Smooth muscle cell (in vitro differentiated cells): Measurements from ENCODE around the gene SSR2. TPM values are rescaled to one million over a fixed set of nuclear protein-coding genes. Genes with fewer than 3 reads are reported as not detected.

Experiments used
- DNase-seq: peaks from one replicate; lab custom pipeline; 2025; ENCODE audit not compliant: unreplicated experiment; lab: John Stamatoyannopoulos, UW
- H2AFZ ChIP-seq: fragments of 200-600 bp; sonication (generic); 2 replicates; pipeline ENCODE4 v1.6.0; 2016; ENCODE audit warnings: antibody characterized with exemption, low read depth, mild to moderate bottlenecking
- H3F3A ChIP-seq: fragments of 200-600 bp; sonication (generic); 2 replicates; pipeline ENCODE4 v1.6.0; 2017; ENCODE audit warnings: antibody characterized with exemption, low read depth
- H3K27ac ChIP-seq: fragments of 200-600 bp; sonication (generic); 2 replicates; pipeline ENCODE4 v1.5.1; 2016; ENCODE audit warnings: low read depth, mild to moderate bottlenecking
- H3K27me3 ChIP-seq: fragments of 200-600 bp; sonication (generic); 2 replicates; pipeline ENCODE4 v1.6.1; 2016; ENCODE audit warnings: low read depth, mild to moderate bottlenecking
- H3K36me3 ChIP-seq: fragments of 200-600 bp; sonication (generic); 2 replicates; pipeline ENCODE4 v1.5.1; 2016; ENCODE audit warnings: low read depth
- H3K4me1 ChIP-seq: fragments of 200-600 bp; sonication (generic); 2 replicates; pipeline ENCODE4 v1.5.1; 2016; ENCODE audit warnings: low read depth
- H3K4me2 ChIP-seq: fragments of 200-600 bp; sonication (generic); 2 replicates; pipeline ENCODE4 v1.6.0; 2016; ENCODE audit warnings: mild to moderate bottlenecking
- H3K4me3 ChIP-seq: fragments of 200-600 bp; sonication (generic); 2 replicates; pipeline ENCODE4 v1.5.1; 2016; ENCODE audit warnings: mild to moderate bottlenecking
- H3K79me2 ChIP-seq: fragments of 200-600 bp; sonication (generic); 2 replicates; pipeline ENCODE4 v1.6.0; 2016; ENCODE audit warnings: low read depth, mild to moderate bottlenecking
- H3K9ac ChIP-seq: fragments of 200-600 bp; sonication (generic); 2 replicates; pipeline ENCODE4 v1.6.0; 2016; ENCODE audit warnings: low read depth
- H3K9me3 ChIP-seq: fragments of 200-600 bp; sonication (generic); replicated peaks from 2 replicates; pipeline ENCODE4 v1.5.1; 2016; ENCODE audit warnings: low read depth
- H4K20me1 ChIP-seq: fragments of 200-600 bp; sonication (generic); 2 replicates; pipeline ENCODE4 v1.6.0; 2016; ENCODE audit warnings: low read depth
- WGBS: methylation state at CpG from one replicate; pipeline ENCODE4 v1.1.7; 2016; ENCODE audit warnings: low lambda C conversion rate; 5-methylcytosine and 5-hydroxymethylcytosine counted together
- polyA plus RNA-seq: library from polyadenylated mRNA; unstranded; fragments of >200 nt; fragmentation: Nextera tagmentation; extraction: Ambion mirVana; gene quantifications from 2 replicates; pipeline ENCODE4 v1.2.1, GENCODE V29; 2016
- total RNA-seq: library from RNA; depleted of rRNA; stranded (reverse); fragments of >200 nt; gene quantifications from 2 replicates; pipeline ENCODE4 v1.2.3, GENCODE V29; 2014
- TF ChIP-seq, protein P1 (sequence below): fragments of 200-600 bp; sonication (generic); IDR thresholded peaks from 2 replicates; pipeline ENCODE4 v1.5.1; 2017; ENCODE audit warnings: borderline replicate concordance, mild to moderate bottlenecking, antibody characterized with exemption; ENCODE audit not compliant: insufficient read depth, poor library complexity, severe bottlenecking

Gene SSR2
- total and polyA plus RNA-seq, 2 experiments from 2014 or later = 447 to 457 TPM

DNA sequence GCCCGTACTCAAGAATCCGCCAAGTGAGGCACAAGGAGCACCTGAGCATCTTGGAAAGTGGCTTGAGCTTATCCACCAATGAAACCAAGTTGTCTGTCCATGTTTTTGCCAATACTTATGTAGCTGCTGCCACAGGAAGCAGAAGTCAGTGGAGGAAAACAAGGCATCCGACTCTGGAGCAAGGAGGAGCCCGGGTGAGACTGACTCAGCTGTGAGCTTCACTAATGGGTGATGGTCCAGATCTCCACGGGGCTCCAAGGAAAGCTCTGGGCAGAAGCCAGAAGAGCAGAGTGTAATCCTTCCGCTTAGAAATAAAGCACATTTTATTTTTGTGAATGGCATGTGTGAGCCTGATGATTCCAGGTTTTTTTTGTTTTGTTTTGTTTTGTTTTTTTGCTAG is 12.3 kb upstream of the SSR2 start:
- Histone ChIP-seq H3F3A (no peaks in the 10 kb centered on the region), H3K9ac (no peak overlapping the region), H2AFZ (no peak overlapping the region), H3K9me3 (no peaks in the 10 kb centered on the region), H3K27ac (no peak overlapping the region), H3K4me2 (no peak overlapping the region), H3K79me2 (no peaks in the 10 kb centered on the region), H3K4me1 (no peaks in the 10 kb centered on the region), H3K27me3 (no peaks in the 10 kb centered on the region), H3K4me3 (no peak overlapping the region), H3K36me3 (no peaks in the 10 kb centered on the region), H4K20me1 (no peaks in the 10 kb centered on the region)
- 84% methylated on average over 6 of the region's 6 CpGs for WGBS
- TF ChIP-seq, protein P1, sequence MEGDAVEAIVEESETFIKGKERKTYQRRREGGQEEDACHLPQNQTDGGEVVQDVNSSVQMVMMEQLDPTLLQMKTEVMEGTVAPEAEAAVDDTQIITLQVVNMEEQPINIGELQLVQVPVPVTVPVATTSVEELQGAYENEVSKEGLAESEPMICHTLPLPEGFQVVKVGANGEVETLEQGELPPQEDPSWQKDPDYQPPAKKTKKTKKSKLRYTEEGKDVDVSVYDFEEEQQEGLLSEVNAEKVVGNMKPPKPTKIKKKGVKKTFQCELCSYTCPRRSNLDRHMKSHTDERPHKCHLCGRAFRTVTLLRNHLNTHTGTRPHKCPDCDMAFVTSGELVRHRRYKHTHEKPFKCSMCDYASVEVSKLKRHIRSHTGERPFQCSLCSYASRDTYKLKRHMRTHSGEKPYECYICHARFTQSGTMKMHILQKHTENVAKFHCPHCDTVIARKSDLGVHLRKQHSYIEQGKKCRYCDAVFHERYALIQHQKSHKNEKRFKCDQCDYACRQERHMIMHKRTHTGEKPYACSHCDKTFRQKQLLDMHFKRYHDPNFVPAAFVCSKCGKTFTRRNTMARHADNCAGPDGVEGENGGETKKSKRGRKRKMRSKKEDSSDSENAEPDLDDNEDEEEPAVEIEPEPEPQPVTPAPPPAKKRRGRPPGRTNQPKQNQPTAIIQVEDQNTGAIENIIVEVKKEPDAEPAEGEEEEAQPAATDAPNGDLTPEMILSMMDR = no peak
- DNase-seq = no peak

DNA sequence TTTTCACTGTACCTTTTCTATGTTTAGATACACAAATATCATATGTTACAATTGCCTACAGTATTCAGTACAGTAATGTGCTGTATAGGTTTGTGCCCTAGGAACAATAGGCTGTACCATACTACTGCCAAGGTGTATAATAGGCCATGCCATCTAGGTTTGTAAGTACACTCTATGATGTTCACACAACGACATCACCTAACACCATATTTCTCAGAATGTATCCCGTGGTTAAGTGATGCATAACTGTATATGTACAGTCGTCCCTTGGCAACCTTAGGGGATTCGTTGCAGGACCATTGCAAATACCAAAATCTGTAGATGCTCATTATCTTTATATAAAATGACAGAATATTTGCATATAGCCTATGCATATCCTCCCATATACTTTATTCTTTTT is 5.8 kb upstream of the SSR2 start:
- no peak for DNase-seq
- no peaks in the 10 kb centered on the region for H3K27me3 ChIP-seq
- TF ChIP-seq, protein P1 = no peak

DNA sequence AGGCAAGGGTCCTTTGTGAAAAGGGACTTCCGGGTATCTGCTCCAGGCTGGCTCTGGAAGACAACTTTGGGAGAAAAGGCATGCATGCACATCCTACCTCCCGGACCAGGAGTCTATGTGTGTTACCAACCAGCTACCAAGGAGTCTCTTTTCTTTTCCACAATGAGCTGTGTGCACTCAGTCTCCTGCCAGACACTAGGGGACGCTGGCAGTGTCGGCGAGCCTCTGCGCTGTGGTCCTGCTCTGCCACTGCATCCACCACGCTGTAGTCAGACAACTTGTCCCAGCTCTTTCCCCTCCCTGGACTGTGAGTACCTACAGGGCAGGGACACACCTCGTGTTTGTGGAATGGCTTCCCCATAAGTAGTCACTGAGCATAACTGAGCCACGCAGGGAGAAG is 5.1 kb upstream of the SSR2 start:
- 17% methylated on average over 9 of the region's 9 CpGs for WGBS

More for the DNA sequence above, 5.8 kb upstream of the SSR2 start:
- H2AFZ ChIP-seq = no peak overlapping the region
- no peaks in the 10 kb centered on the region for H3K79me2 ChIP-seq
- H3K4me1 ChIP-seq = no peaks in the 10 kb centered on the region
- H3K9ac ChIP-seq = no peak overlapping the region
- no peak overlapping the region for H3K27ac ChIP-seq
- H3K36me3 ChIP-seq = no peaks in the 10 kb centered on the region
- 90% methylated on average over 4 of the region's 4 CpGs for WGBS
- no peaks in the 10 kb centered on the region for H3F3A ChIP-seq
- no peaks in the 10 kb centered on the region for H4K20me1 ChIP-seq
- no peak overlapping the region for H3K4me3 ChIP-seq
- H3K4me2 ChIP-seq = no peak overlapping the region
- no peaks in the 10 kb centered on the region for H3K9me3 ChIP-seq

DNA sequence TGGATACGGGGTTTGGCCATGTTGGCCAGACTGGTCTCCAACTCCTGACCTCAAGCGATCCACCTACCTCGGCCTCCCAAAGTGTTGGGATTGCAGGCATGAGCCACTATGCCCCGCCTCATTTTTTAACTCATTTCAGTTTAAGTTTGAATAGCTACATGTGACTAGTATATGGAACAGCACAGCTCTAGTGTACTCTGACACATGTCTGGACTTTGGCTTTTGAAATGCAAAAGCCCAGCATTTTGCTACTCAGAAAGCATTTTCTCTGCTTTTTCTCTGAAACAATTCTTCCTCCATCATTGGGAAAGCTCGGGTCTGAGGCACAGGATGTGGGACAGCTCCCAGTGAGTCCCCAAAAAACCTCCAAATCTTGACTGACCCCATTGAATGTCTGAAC is 4.0 kb upstream of the SSR2 start:
- Histone ChIP-seq H3K27ac (no peak overlapping the region), H3F3A (no peaks in the 10 kb centered on the region), H3K4me1 (peaks cover 3% of the 10 kb centered on the region), H3K9ac (no peak overlapping the region), H4K20me1 (peaks cover 2% of the 10 kb centered on the region), H2AFZ (no peak overlapping the region), H3K79me2 (peaks cover 9% of the 10 kb centered on the region), H3K9me3 (no peaks in the 10 kb centered on the region), H3K4me3 (no peak overlapping the region), H3K4me2 (no peak overlapping the region), H3K36me3 (no peaks in the 10 kb centered on the region), H3K27me3 (no peaks in the 10 kb centered on the region)
- TF ChIP-seq, protein P1 = no peak
- no peak for DNase-seq
- 95% methylated on average over 5 of the region's 5 CpGs for WGBS

More for the DNA sequence above, 5.1 kb upstream of the SSR2 start:
- H3K36me3 ChIP-seq = no peaks in the 10 kb centered on the region
- no peak overlapping the region for H3K4me2 ChIP-seq
- H3K9ac ChIP-seq = no peak overlapping the region
- no peaks in the 10 kb centered on the region for H3F3A ChIP-seq
- no peaks in the 10 kb centered on the region for H3K27me3 ChIP-seq
- TF ChIP-seq, protein P1 = peak; percentile 45
- H4K20me1 ChIP-seq = no peaks in the 10 kb centered on the region
- no peak overlapping the region for H3K27ac ChIP-seq
- no peaks in the 10 kb centered on the region for H3K79me2 ChIP-seq
- H2AFZ ChIP-seq = no peak overlapping the region
- H3K4me3 ChIP-seq = no peak overlapping the region
- no peaks in the 10 kb centered on the region for H3K9me3 ChIP-seq
- H3K4me1 ChIP-seq = no peaks in the 10 kb centered on the region
- peak; percentile 2 for DNase-seq
